B cell (primary cell): Measurements from ENCODE around the gene KIAA0319L. TPM values are rescaled to one million over a fixed set of nuclear protein-coding genes. Genes with fewer than 3 reads are reported as not detected.

Source experiments
- ATAC-seq: fragments of 200-7000 bp; cut with Tn5 transposase; one replicate; pipeline ENCODE4 v1.10.0; 2021; ENCODE audit warnings: low read depth, mild to moderate bottlenecking, moderate number of reproducible peaks, moderate library complexity
- CTCF ChIA-PET: fragments of 350-600 bp; sonication (Branson Sonifier 250); formaldehyde crosslinking; loops from one replicate; lab custom pipeline; 2021; ENCODE audit warnings: antibody characterized with exemption, inconsistent platforms; lab: Charles Lee
- POLR2A ChIA-PET: fragments of 350-600 bp; sonication (Branson Sonifier 250); formaldehyde crosslinking; loops from one replicate; lab custom pipeline; 2021; ENCODE audit warnings: antibody characterized with exemption; lab: Charles Lee
- DNase-seq: peaks from one replicate; pipeline ENCODE4 v3.0.0; 2013
- H2AFZ ChIP-seq: 2 replicates; pipeline ENCODE4 v1.6.1; 2012; ENCODE audit warnings: mild to moderate bottlenecking, low read depth, low read length; ENCODE audit not compliant: insufficient read depth, poor library complexity, severe bottlenecking
- H3K27ac ChIP-seq, 2 donors: 1 replicate in 1 of 2; 2 replicates in 1 of 2; pipeline ENCODE4 v1.5.1; 2012 to 2013; ENCODE audit warnings: low read length in 2 of 2, mild to moderate bottlenecking in 2 of 2, moderate library complexity in 1 of 2
- H3K27me3 ChIP-seq, 4 experiments: fragments of 200-600 bp in 1 of 4; sonication (generic) in 1 of 4; replicated peaks in 1 of 4; 1 replicate in 2 of 4; 2 replicates in 2 of 4; pipeline versions ENCODE4 v1.6.1 to v1.7.0; 2013 to 2016; ENCODE audit warnings: low read length in 3 of 4, mild to moderate bottlenecking in 2 of 4, mixed read lengths in 1 of 4, moderate library complexity in 1 of 4; ENCODE audit not compliant: insufficient read depth in 4 of 4, control insufficient read depth in 3 of 4; ENCODE audit errors: control extremely low read depth in 1 of 4
- H3K36me3 ChIP-seq, 2 experiments: replicated peaks in 1 of 2; 1 replicate in 1 of 2; 2 replicates in 1 of 2; pipeline versions ENCODE4 v1.6.1 to v1.7.1; 2013; ENCODE audit warnings: low read length in 1 of 2; ENCODE audit not compliant: insufficient read depth in 2 of 2, control insufficient read depth in 1 of 2; ENCODE audit errors: control extremely low read depth in 1 of 2, extremely low read depth in 1 of 2
- H3K4me1 ChIP-seq, 2 donors: fragments of 200-600 bp in 1 of 2; sonication (generic) in 1 of 2; 1 replicate in 1 of 2; 2 replicates in 1 of 2; pipeline versions ENCODE4 v1.5.1 to v1.6.1; 2013 to 2017; ENCODE audit warnings: low read length in 2 of 2; ENCODE audit not compliant: control insufficient read depth in 2 of 2, insufficient read depth in 2 of 2
- H3K4me2 ChIP-seq: replicated peaks from 2 replicates; pipeline ENCODE3; 2012; ENCODE audit warnings: mild to moderate bottlenecking, low read depth, low read length; ENCODE audit not compliant: poor library complexity, severe bottlenecking
- H3K4me3 ChIP-seq, 5 experiments: fragments of 200-600 bp in 1 of 5; sonication (generic) in 1 of 5; 1 replicate in 3 of 5; 2 replicates in 2 of 5; pipeline versions ENCODE4 v1.5.1 to v1.7.0; 2011 to 2016; ENCODE audit warnings: low read length in 4 of 5, mild to moderate bottlenecking in 4 of 5, low read depth in 2 of 5, control low read depth in 1 of 5, moderate library complexity in 1 of 5; ENCODE audit not compliant: insufficient read depth in 1 of 5; ENCODE audit errors: control extremely low read depth in 1 of 5, extremely low read depth in 1 of 5
- H3K79me2 ChIP-seq: fragments of 200-600 bp; sonication (generic); one replicate; pipeline ENCODE4 v1.6.0; 2016; ENCODE audit warnings: low read length; ENCODE audit not compliant: control insufficient read depth, insufficient read depth
- H3K9ac ChIP-seq: fragments of 200-600 bp; sonication (generic); 2 replicates; pipeline ENCODE4 v1.6.1; 2017; ENCODE audit warnings: mild to moderate bottlenecking, low read length, moderate library complexity
- H3K9me3 ChIP-seq, 3 donors: one replicate each; pipeline versions ENCODE4 v1.6.1 to v1.7.1; 2013; ENCODE audit warnings: low read length in 2 of 3; ENCODE audit not compliant: control insufficient read depth in 2 of 3, insufficient read depth in 1 of 3; ENCODE audit errors: control extremely low read depth in 1 of 3
- H4K20me1 ChIP-seq: 2 replicates; pipeline ENCODE4 v1.6.0; 2012; ENCODE audit warnings: mild to moderate bottlenecking, low read length; ENCODE audit not compliant: insufficient read depth, control insufficient read depth, poor library complexity, severe bottlenecking
- H3K27ac Mint-ChIP-seq: one replicate; pipeline ENCODE4 v1.8.0; 2021; ENCODE audit warnings: mixed read lengths
- H3K27me3 Mint-ChIP-seq: one replicate; pipeline ENCODE4 v1.8.0; 2021; ENCODE audit warnings: mixed read lengths
- H3K4me1 Mint-ChIP-seq: one replicate; pipeline ENCODE4 v1.8.0; 2021; ENCODE audit warnings: mixed read lengths
- H3K4me3 Mint-ChIP-seq: one replicate; pipeline ENCODE4 v1.8.0; 2021; ENCODE audit warnings: mixed read lengths
- H3K9me3 Mint-ChIP-seq: one replicate; pipeline ENCODE4 v1.8.0; 2022; ENCODE audit warnings: mixed read lengths; ENCODE audit not compliant: insufficient read depth
- CTCF ChIP-seq: fragments of 200-600 bp; IDR thresholded peaks from one replicate; pipeline ENCODE4 v1.8.0; 2022; ENCODE audit warnings: antibody characterized with exemption, mild to moderate bottlenecking
- EZH2 ChIP-seq: IDR thresholded peaks from 2 replicates; pipeline ENCODE4 v1.6.1; 2012; ENCODE audit warnings: borderline replicate concordance, low read depth, mild to moderate bottlenecking, moderate library complexity, low read length; ENCODE audit not compliant: insufficient read depth, poor library complexity, severe bottlenecking
- WGBS: methylation state at CpG from one replicate; pipeline ENCODE4 v1.1.5; 2013; ENCODE audit warnings: missing lambda C conversion rate; ENCODE audit not compliant: insufficient coverage; 5-methylcytosine and 5-hydroxymethylcytosine counted together
- intact Hi-C: fragments of 100-400 bp; cut with micrococcal nuclease; formaldehyde crosslinking; loops from one replicate; pipeline ENCODE4 v1.10.0; 2022
- polyA plus RNA-seq: library from polyadenylated mRNA; depleted of rRNA; stranded (reverse); fragments of >200 nt; gene quantifications from 2 replicates; pipeline ENCODE4 v1.2.3, GENCODE V29; 2012
- total RNA-seq, 2 donors: library from RNA; stranded (reverse); fragments of 120-200 nt in 1 of 2; gene quantifications; 1 replicate in 1 of 2; 2 replicates in 1 of 2; pipeline versions ENCODE4 v1.2.3 to v1.2.4, GENCODE V29; 2013 to 2022

KIAA0319L gene
- total and polyA plus RNA-seq, 2 donors (not counting 1 experiment from before 2014, with no cell fraction given), result 35.9 to 78.1 TPM

- Histone ChIP-seq H2AFZ (no peak overlapping the region), H3K27me3 (no peaks in the 10 kb centered on the region), H3K36me3 (peaks cover 0 to 3% of the 10 kb centered on the region in 2 experiments), H3K4me2 (no peak overlapping the region), H3K9me3 (no peaks in the 10 kb centered on the region), H4K20me1 (no peaks in the 10 kb centered on the region), H3K4me1 (no peaks in the 10 kb centered on the region), H3K4me3 (no peak overlapping the region), H3K79me2 (no peaks in the 10 kb centered on the region), H3K27ac (no peak overlapping the region), H3K9ac (no peak overlapping the region)
- no peaks in the 10 kb centered on the region for H3K9me3 Mint-ChIP-seq
- no peak for TF ChIP-seq EZH2
- no peak for TF ChIP-seq CTCF
- intact Hi-C loops, result no loop called here
- WGBS, result 98% methylated on average over 18 of the region's 21 CpGs
- H3K27me3 Mint-ChIP-seq, result no peaks in the 10 kb centered on the region
- no peak overlapping the region for H3K27ac Mint-ChIP-seq
- no peaks in the 10 kb centered on the region for H3K4me1 Mint-ChIP-seq
- no peak overlapping the region for H3K4me3 Mint-ChIP-seq
- POLR2A ChIA-PET, result no interaction called here
- DNase-seq (no peak), ATAC-seq (no peak)
- CTCF ChIA-PET, result interaction anchor here (0.5 kb wide), 1 partner anchor 391 kb away, joined by 3 read pairs; no protein-coding TSS in a partner anchor
These were observed 31.2 kb upstream of the KIAA0319L start for GRCh38 chr1:35588197-35588910.

GRCh38 chr1:35587736-35588135 lies 30.5 kb upstream of the KIAA0319L start:
- Histone ChIP-seq H3K27me3 (no peaks in the 10 kb centered on the region), H3K9ac (no peak overlapping the region), H3K27ac (no peak overlapping the region), H3K4me1 (no peaks in the 10 kb centered on the region), H3K9me3 (no peaks in the 10 kb centered on the region), H2AFZ (no peak overlapping the region), H3K4me2 (no peak overlapping the region), H4K20me1 (no peaks in the 10 kb centered on the region), H3K79me2 (no peaks in the 10 kb centered on the region), H3K4me3 (no peak overlapping the region), H3K36me3 (peaks cover 0 to 3% of the 10 kb centered on the region in 2 experiments)
- ChIA-PET POLR2A (no interaction called here), CTCF (interaction anchor here (0.5 kb wide), 1 partner anchor 391 kb away, joined by 3 read pairs; no protein-coding TSS in a partner anchor)
- no peaks in the 10 kb centered on the region for H3K4me1 Mint-ChIP-seq
- H3K9me3 Mint-ChIP-seq, result no peaks in the 10 kb centered on the region
- no peak overlapping the region for H3K4me3 Mint-ChIP-seq
- no peak overlapping the region for H3K27ac Mint-ChIP-seq
- DNase-seq (no peak), ATAC-seq (no peak)
- H3K27me3 Mint-ChIP-seq, result no peaks in the 10 kb centered on the region
- 96% methylated on average over 3 of the region's 6 CpGs for WGBS
- TF ChIP-seq EZH2 (no peak), CTCF (no peak)
- intact Hi-C loops, result no loop called here
